Smooth muscle cell (in vitro differentiated cells): ENCODE measurements around the gene AK5. TPM values are rescaled to one million over a fixed set of nuclear protein-coding genes. Genes with fewer than 3 reads are reported as not detected.

Experiments used
- DNase-seq: peaks from one replicate; lab custom pipeline; 2025; ENCODE audit not compliant: unreplicated experiment; lab: John Stamatoyannopoulos, UW
- H2AFZ ChIP-seq: fragments of 200-600 bp; sonication (generic); 2 replicates; pipeline ENCODE4 v1.6.0; 2016; ENCODE audit warnings: antibody characterized with exemption, low read depth, mild to moderate bottlenecking
- H3F3A ChIP-seq: fragments of 200-600 bp; sonication (generic); 2 replicates; pipeline ENCODE4 v1.6.0; 2017; ENCODE audit warnings: antibody characterized with exemption, low read depth
- H3K27ac ChIP-seq: fragments of 200-600 bp; sonication (generic); 2 replicates; pipeline ENCODE4 v1.5.1; 2016; ENCODE audit warnings: low read depth, mild to moderate bottlenecking
- H3K27me3 ChIP-seq: fragments of 200-600 bp; sonication (generic); 2 replicates; pipeline ENCODE4 v1.6.1; 2016; ENCODE audit warnings: low read depth, mild to moderate bottlenecking
- H3K36me3 ChIP-seq: fragments of 200-600 bp; sonication (generic); 2 replicates; pipeline ENCODE4 v1.5.1; 2016; ENCODE audit warnings: low read depth
- H3K4me1 ChIP-seq: fragments of 200-600 bp; sonication (generic); 2 replicates; pipeline ENCODE4 v1.5.1; 2016; ENCODE audit warnings: low read depth
- H3K4me2 ChIP-seq: fragments of 200-600 bp; sonication (generic); 2 replicates; pipeline ENCODE4 v1.6.0; 2016; ENCODE audit warnings: mild to moderate bottlenecking
- H3K4me3 ChIP-seq: fragments of 200-600 bp; sonication (generic); 2 replicates; pipeline ENCODE4 v1.5.1; 2016; ENCODE audit warnings: mild to moderate bottlenecking
- H3K79me2 ChIP-seq: fragments of 200-600 bp; sonication (generic); 2 replicates; pipeline ENCODE4 v1.6.0; 2016; ENCODE audit warnings: low read depth, mild to moderate bottlenecking
- H3K9ac ChIP-seq: fragments of 200-600 bp; sonication (generic); 2 replicates; pipeline ENCODE4 v1.6.0; 2016; ENCODE audit warnings: low read depth
- H3K9me3 ChIP-seq: fragments of 200-600 bp; sonication (generic); replicated peaks from 2 replicates; pipeline ENCODE4 v1.5.1; 2016; ENCODE audit warnings: low read depth
- H4K20me1 ChIP-seq: fragments of 200-600 bp; sonication (generic); 2 replicates; pipeline ENCODE4 v1.6.0; 2016; ENCODE audit warnings: low read depth
- CTCF ChIP-seq: fragments of 200-600 bp; sonication (generic); IDR thresholded peaks from 2 replicates; pipeline ENCODE4 v1.5.1; 2017; ENCODE audit warnings: borderline replicate concordance, mild to moderate bottlenecking, antibody characterized with exemption; ENCODE audit not compliant: insufficient read depth, poor library complexity, severe bottlenecking
- WGBS: methylation state at CpG from one replicate; pipeline ENCODE4 v1.1.7; 2016; ENCODE audit warnings: low lambda C conversion rate; 5-methylcytosine and 5-hydroxymethylcytosine counted together
- polyA plus RNA-seq: library from polyadenylated mRNA; unstranded; fragments of >200 nt; fragmentation: Nextera tagmentation; extraction: Ambion mirVana; gene quantifications from 2 replicates; pipeline ENCODE4 v1.2.1, GENCODE V29; 2016
- total RNA-seq: library from RNA; depleted of rRNA; stranded (reverse); fragments of >200 nt; gene quantifications from 2 replicates; pipeline ENCODE4 v1.2.3, GENCODE V29; 2014

The AK5 gene
- total and polyA plus RNA-seq, 2 experiments from 2014 or later = 0.43 TPM; not detected in 1

GRCh38 chr1:77468257-77468948, 186.6 kb downstream of the AK5 start:
- Histone ChIP-seq H3F3A (peaks cover 5% of the 10 kb centered on the region), H3K9ac (no peak overlapping the region), H3K79me2 (no peaks in the 10 kb centered on the region), H3K36me3 (no peaks in the 10 kb centered on the region), H3K4me2 (peak overlapping the region; percentile 43), H2AFZ (peak overlapping the region; percentile 42), H3K4me3 (no peak overlapping the region), H3K27me3 (peaks cover 5% of the 10 kb centered on the region), H3K9me3 (no peaks in the 10 kb centered on the region), H3K27ac (peak overlapping the region; percentile 38), H3K4me1 (no peaks in the 10 kb centered on the region), H4K20me1 (no peaks in the 10 kb centered on the region)
- 54% methylated on average over 4 of the region's 4 CpGs for WGBS
- no peak for DNase-seq
- TF ChIP-seq CTCF = no peak

GRCh38 chr1:77468949-77469710, 187.3 kb downstream of the AK5 start:
- Histone ChIP-seq H3F3A (peaks cover 5% of the 10 kb centered on the region), H3K36me3 (no peaks in the 10 kb centered on the region), H3K9ac (no peak overlapping the region), H3K4me2 (no peak overlapping the region), H3K4me1 (no peaks in the 10 kb centered on the region), H2AFZ (no peak overlapping the region), H4K20me1 (no peaks in the 10 kb centered on the region), H3K4me3 (no peak overlapping the region), H3K27ac (no peak overlapping the region), H3K79me2 (no peaks in the 10 kb centered on the region), H3K27me3 (peaks cover 5% of the 10 kb centered on the region), H3K9me3 (no peaks in the 10 kb centered on the region)
- WGBS = 86% methylated on average over 5 of the region's 5 CpGs
- no peak for TF ChIP-seq CTCF
- no peak for DNase-seq

GRCh38 chr1:77471691-77472090, 189.9 kb downstream of the AK5 start:
- Histone ChIP-seq H3K27me3 (no peaks in the 10 kb centered on the region), H3K4me1 (no peaks in the 10 kb centered on the region), H4K20me1 (no peaks in the 10 kb centered on the region), H3K4me3 (no peak overlapping the region), H3K9ac (no peak overlapping the region), H3K79me2 (no peaks in the 10 kb centered on the region), H3K27ac (no peak overlapping the region), H3K36me3 (no peaks in the 10 kb centered on the region), H2AFZ (no peak overlapping the region), H3F3A (peaks cover 5% of the 10 kb centered on the region), H3K9me3 (no peaks in the 10 kb centered on the region), H3K4me2 (no peak overlapping the region)
- DNase-seq = no peak
- no peak for TF ChIP-seq CTCF
- WGBS = 96% methylated on average over 2 of the region's 2 CpGs
